IPS DF 19.7 (cell line): ENCODE results near the gene RNF168.
"Not testable (repeated sequence)": the region's sequence is repeated elsewhere in the genome, so short reads cannot be mapped to it uniquely, and the experiment has no call there.

Source experiments
- DNase-seq: peaks from one replicate; pipeline ENCODE4 v3.0.0-alpha.2; 2013; ENCODE audit warnings: low read depth, low spot score

RNF168 gene

GRCh38 chr3:196471551-196471950 lies 32.0 kb downstream of the RNF168 start:
- no peak for DNase-seq

GRCh38 chr3:196470182-196470581 lies 33.4 kb downstream of the RNF168 start:
- not testable (repeated sequence) for DNase-seq

- DNase-seq = no peak
Measured at GRCh38 chr3:196463804-196464203, 39.8 kb downstream of the RNF168 start.

- DNase-seq = no peak
Measured at GRCh38 chr3:196463478-196463756, 40.2 kb downstream of the RNF168 start.

- DNase-seq = not testable (repeated sequence)
Measured at GRCh38 chr3:196462680-196463477, 40.7 kb downstream of the RNF168 start.

GRCh38 chr3:196458063-196458462 lies 45.5 kb downstream of the RNF168 start:
- no peak for DNase-seq

GRCh38 chr3:196457470-196457869 lies 46.1 kb downstream of the RNF168 start:
- DNase-seq = not testable (repeated sequence)

- DNase-seq = no peak
Measured at GRCh38 chr3:196454935-196455334, 48.6 kb downstream of the RNF168 start.

GRCh38 chr3:196445391-196445790 lies 58.2 kb downstream of the RNF168 start:
- DNase-seq = not testable (repeated sequence)

- DNase-seq = no peak
Measured at GRCh38 chr3:196444500-196444894, 59.1 kb downstream of the RNF168 start.

- DNase-seq = no peak
Measured at GRCh38 chr3:196440696-196441095, 62.9 kb downstream of the RNF168 start.

GRCh38 chr3:196440041-196440537 lies 63.5 kb downstream of the RNF168 start:
- DNase-seq = no peak

- DNase-seq = peak; percentile 64
Measured at GRCh38 chr3:196432137-196432879, 71.3 kb downstream of the RNF168 start, which contains the start of gene UBXN7. Gene UBXN7 (minus strand): TSS chr3:196432427. CDS start chr3:196432399, 28 bp downstream.

- DNase-seq = no peak
Measured at GRCh38 chr3:196431181-196432136, 72.1 kb downstream of the RNF168 start.

- DNase-seq = no peak
Measured at GRCh38 chr3:196428041-196428440, 75.5 kb downstream of the RNF168 start.

- DNase-seq = not testable (repeated sequence)
Measured at GRCh38 chr3:196424421-196424820, 79.1 kb downstream of the RNF168 start.

GRCh38 chr3:196423044-196423781 lies 80.4 kb downstream of the RNF168 start:
- no peak for DNase-seq

- not testable (repeated sequence) for DNase-seq
Measured at GRCh38 chr3:196421668-196422067, 81.9 kb downstream of the RNF168 start.

- DNase-seq = no peak
Measured at GRCh38 chr3:196419386-196419785, 84.2 kb downstream of the RNF168 start.
